Lower lobe of right lung (tissue), 2 donors: ENCODE data around the gene DLX6. TPM values are rescaled to one million over a fixed set of nuclear protein-coding genes. Genes with fewer than 3 reads are reported as not detected.
"Not testable (repeated sequence)": the region's sequence is repeated elsewhere in the genome, so short reads cannot be mapped to it uniquely, and the experiment has no call there.

Source experiments
- ATAC-seq, 2 donors: fragments of 200-7000 bp; cut with Tn5 transposase; one replicate each; pipeline ENCODE4 v1.9.1; 2020 to 2022; ENCODE audit warnings: mild to moderate bottlenecking in 2 of 2, moderate library complexity in 2 of 2
- DNase-seq: peaks from one replicate; pipeline ENCODE4 v3.0.0-alpha.2; 2020
- H3K27ac ChIP-seq: fragments of 200-600 bp; one replicate; pipeline ENCODE4 v1.8.0; 2022
- H3K27me3 ChIP-seq: fragments of 200-600 bp; one replicate; pipeline ENCODE4 v1.8.0; 2022; ENCODE audit warnings: low read depth
- H3K36me3 ChIP-seq: fragments of 200-600 bp; one replicate; pipeline ENCODE4 v1.8.0; 2022; ENCODE audit warnings: mild to moderate bottlenecking
- H3K4me1 ChIP-seq: fragments of 200-600 bp; one replicate; pipeline ENCODE4 v1.8.0; 2022
- H3K4me3 ChIP-seq: fragments of 200-600 bp; one replicate; pipeline ENCODE4 v1.8.0; 2022; ENCODE audit warnings: mild to moderate bottlenecking
- H3K9me3 ChIP-seq: fragments of 200-600 bp; one replicate; pipeline ENCODE4 v1.8.0; 2022
- intact Hi-C: fragments of 100-400 bp; cut with DNase I; formaldehyde crosslinking; loops from one replicate; pipeline ENCODE4 v1.11.0; 2022
- total RNA-seq: library from RNA; stranded (reverse); fragmentation: NEBNext Ultra II Directional; extraction: Animal tissue kit (Norgen Biotek cat#: 25700); gene quantifications from one replicate; pipeline ENCODE4 v1.2.1, GENCODE V29; 2021
- TF ChIP-seq, protein P1 (sequence below): fragments of 200-600 bp; IDR thresholded peaks from one replicate; pipeline ENCODE4 v1.8.0; 2022; ENCODE audit warnings: antibody characterized with exemption, mild to moderate bottlenecking
- donor health status: DM: no; HTN: yes; CAD: no; lungs with severe emphysema.

DLX6 gene
- total RNA-seq, 1 donor from 2014 or later = not detected

GRCh38 chr7:97027427-97028234, 22.3 kb downstream of the DLX6 start:
- H3K36me3 ChIP-seq = no peaks in the 10 kb centered on the region
- DNase-seq (peak; percentile 73), ATAC-seq (peak; percentile 89 to 92)
- intact Hi-C loops = no loop called here
- H3K4me3 ChIP-seq = peak overlapping the region; percentile 48
- TF ChIP-seq, protein P1, sequence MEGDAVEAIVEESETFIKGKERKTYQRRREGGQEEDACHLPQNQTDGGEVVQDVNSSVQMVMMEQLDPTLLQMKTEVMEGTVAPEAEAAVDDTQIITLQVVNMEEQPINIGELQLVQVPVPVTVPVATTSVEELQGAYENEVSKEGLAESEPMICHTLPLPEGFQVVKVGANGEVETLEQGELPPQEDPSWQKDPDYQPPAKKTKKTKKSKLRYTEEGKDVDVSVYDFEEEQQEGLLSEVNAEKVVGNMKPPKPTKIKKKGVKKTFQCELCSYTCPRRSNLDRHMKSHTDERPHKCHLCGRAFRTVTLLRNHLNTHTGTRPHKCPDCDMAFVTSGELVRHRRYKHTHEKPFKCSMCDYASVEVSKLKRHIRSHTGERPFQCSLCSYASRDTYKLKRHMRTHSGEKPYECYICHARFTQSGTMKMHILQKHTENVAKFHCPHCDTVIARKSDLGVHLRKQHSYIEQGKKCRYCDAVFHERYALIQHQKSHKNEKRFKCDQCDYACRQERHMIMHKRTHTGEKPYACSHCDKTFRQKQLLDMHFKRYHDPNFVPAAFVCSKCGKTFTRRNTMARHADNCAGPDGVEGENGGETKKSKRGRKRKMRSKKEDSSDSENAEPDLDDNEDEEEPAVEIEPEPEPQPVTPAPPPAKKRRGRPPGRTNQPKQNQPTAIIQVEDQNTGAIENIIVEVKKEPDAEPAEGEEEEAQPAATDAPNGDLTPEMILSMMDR = peak; percentile 87
- H3K27ac ChIP-seq = no peak overlapping the region
- H3K27me3 ChIP-seq = peaks cover 70% of the 10 kb centered on the region
- H3K4me1 ChIP-seq = peaks cover 23% of the 10 kb centered on the region
- no peaks in the 10 kb centered on the region for H3K9me3 ChIP-seq

GRCh38 chr7:97034213-97034852, 29.0 kb downstream of the DLX6 start:
- intact Hi-C loops, H3K4me3 ChIP-seq, DNase-seq, H3K4me1 ChIP-seq, H3K27ac ChIP-seq, H3K9me3 ChIP-seq, H3K36me3 ChIP-seq: not testable (repeated sequence)
- peaks cover 15% of the 10 kb centered on the region for H3K27me3 ChIP-seq
- ATAC-seq = peak in 1 of 2 donors; percentile 54

GRCh38 chr7:97039374-97040065, 34.2 kb downstream of the DLX6 start:
- Histone ChIP-seq H3K27ac (no peak overlapping the region), H3K27me3 (peaks cover 15% of the 10 kb centered on the region), H3K4me1 (no peaks in the 10 kb centered on the region), H3K4me3 (no peak overlapping the region), H3K9me3 (no peaks in the 10 kb centered on the region), H3K36me3 (no peaks in the 10 kb centered on the region)
- intact Hi-C loops = no loop called here
- DNase-seq (no peak), ATAC-seq (no peak)
- TF ChIP-seq, protein P1 = no peak

DNA sequence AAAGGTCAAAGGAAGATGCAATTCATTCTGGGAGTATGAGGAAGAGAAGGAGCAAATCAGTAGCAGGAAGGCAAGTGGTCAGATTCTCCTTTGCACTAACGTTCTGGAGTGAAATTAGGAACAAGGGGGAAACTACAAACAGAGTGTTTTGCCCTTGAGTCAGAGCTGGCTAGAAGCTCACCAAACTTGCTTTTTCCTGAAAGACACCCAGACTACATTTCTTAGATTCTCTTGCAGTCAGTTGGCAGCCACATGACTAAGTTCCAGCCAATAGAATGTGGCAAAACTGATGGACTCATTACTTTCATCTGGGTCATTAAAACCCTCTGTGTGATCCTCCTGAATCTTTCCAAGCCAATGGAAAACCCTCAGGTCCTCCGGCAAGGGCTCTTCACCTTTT, 37.9 kb downstream of the DLX6 start:
- DNase-seq (no peak), ATAC-seq (no peak)
- TF ChIP-seq, protein P1 = no peak
- Histone ChIP-seq H3K9me3 (no peaks in the 10 kb centered on the region), H3K27me3 (peaks cover 18% of the 10 kb centered on the region), H3K27ac (no peak overlapping the region), H3K4me3 (no peak overlapping the region), H3K4me1 (no peaks in the 10 kb centered on the region), H3K36me3 (no peaks in the 10 kb centered on the region)
- intact Hi-C loops = no loop called here

Other genes with a start within 250 kb of the DLX6 start
- gene DLX5, start 19.3 kb downstream of the DLX6 start, total RNA-seq = not detected
- gene SDHAF3, start 112.1 kb downstream of the DLX6 start, total RNA-seq = 12.3 TPM